HT1080 (cell line): ENCODE measurements around the gene ZBTB7A. TPM values are rescaled to one million over a fixed set of nuclear protein-coding genes. Genes with fewer than 3 reads are reported as not detected.

ENCODE experiments used
- DNase-seq: peaks from one replicate; pipeline ENCODE4 v3.0.0-alpha.2; 2015; ENCODE audit warnings: low read depth
- total RNA-seq: library from RNA; depleted of rRNA; stranded (reverse); fragments of >200 nt; shearing (Covaris generic); gene quantifications from 2 replicates; pipeline ENCODE4 v1.2.3, GENCODE V29; 2014

Gene ZBTB7A
- total RNA-seq, 1 experiment from 2014 or later, result 17.2 TPM

DNA sequence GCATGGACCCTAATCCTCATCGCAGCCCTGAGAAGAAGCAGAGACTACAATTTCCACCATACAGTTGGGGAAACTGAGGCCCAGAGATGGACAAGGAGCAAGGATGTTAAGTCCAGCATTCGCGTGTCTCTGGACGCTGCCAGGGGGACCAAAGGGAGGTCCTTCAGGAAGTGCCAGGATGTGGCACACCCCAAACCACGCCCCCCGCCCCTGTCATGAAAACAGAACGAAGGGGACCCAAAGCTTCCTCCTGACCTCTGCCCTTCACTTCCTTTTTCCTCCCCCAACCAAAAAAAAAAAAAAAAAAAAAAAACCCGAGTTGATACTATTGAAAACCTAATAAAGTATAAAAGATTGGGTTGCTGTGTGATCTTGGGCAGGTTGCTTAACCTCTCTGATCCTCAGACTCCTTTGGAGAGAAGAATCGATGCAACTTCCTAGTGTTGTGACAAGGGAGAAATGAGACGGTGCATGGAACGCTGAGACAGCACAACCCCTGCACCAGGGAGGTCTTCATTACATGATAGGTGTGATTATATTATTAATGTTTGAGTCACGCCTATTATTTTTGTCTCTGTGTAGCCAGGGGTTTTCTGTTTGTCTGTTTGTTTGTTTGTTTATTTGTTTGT is 2.7 kb upstream of the ZBTB7A start:
- DNase-seq, result no peak

DNA sequence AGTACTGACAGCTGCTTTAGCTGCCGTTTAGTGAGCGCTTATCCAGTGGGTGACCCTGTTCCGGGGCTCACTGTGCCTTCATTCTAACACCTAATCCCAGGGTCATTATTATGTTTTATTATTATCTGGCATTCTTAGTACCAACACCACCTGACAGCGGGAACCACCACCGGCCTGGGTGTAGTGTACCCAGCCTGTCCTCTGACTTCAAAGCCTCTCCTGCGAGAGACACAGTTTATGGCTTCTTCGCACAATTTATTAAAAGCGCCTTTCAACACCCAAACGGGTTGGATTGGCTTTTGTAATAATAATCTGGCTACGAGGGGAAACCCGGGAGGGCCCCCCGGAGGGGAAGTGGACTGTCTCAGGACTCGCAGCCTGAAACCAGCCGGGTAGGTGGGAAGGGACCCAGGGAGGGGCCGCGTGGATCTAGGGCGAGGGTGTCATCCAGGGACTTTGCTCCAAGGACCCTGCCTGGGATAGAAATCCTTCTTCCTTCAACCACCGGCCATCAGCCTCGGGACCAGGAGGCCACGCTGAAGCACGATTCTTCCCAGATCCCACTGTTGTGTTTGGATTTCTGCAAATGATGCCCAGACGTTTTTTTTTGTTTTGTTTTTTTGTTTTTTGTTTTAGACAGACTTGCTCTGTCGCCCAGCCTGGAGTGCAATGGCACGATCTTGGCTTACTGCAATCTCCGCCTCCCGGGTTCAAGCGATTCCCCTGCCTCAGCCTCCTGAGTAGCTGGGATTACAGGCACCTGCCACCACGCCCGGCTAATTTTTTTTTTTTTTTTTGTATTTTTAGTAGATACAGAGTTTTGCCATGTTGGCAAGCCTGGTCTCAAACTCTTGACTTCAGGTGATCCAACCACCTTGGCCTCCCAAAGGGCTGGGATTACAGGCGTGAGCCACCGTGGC is 1.6 kb upstream of the ZBTB7A start:
- no peak for DNase-seq

DNA sequence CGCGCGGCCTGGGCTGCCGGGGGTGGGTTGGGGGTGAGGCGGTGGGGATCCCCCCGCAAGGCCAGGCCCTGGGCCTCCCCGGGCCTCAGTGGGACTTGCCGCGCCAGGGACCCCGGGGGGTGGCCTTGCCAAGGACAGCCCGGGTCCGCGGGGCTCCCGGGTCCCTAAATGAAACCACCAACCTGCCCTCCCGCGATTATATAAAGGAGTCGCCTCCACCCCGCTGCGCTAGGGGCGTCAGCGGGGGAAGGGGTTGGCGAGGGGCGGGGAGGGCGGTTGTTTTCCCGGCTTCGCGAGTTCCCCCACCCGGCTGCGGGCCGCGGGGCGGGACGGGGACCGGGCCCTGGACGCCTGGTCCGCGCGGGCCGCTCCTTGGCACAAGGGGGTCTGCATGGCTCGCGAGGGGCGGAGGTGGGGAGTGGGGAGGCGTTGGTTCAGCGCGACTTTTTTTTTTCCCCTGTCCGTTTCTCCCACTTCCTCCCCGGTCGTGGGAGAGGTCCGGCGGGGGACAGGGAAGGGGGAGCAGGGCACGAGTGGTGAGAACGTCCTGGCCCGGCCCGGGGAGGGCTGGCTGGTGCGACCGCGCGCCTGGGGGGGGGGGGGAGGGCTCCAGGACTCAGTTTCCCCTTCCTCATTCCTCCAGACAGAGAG is 822 bp upstream of the ZBTB7A start:
- no peak for DNase-seq

DNA sequence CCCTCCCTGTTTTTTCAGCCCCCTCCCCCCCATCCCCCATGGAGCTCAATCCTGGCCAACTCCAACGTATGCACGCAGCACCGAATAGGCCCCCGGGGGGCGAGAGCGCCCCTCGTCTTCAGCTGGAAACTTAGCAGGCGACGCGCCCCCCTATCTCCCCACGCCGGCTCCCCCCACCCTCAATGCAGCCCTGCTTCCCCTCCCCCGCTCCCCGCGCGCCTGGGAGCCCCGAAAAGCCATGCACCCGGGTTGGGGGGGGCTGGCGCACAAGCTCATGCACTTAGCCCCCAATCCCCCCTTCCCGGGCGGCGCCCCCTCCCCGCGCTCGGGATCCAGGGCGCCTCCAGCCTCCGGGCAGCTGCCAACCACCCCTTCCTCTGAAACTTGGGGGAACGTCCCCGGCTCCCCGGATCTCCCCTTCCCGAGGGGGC is 508 bp downstream of the ZBTB7A start:
- DNase-seq, result no peak

DNA sequence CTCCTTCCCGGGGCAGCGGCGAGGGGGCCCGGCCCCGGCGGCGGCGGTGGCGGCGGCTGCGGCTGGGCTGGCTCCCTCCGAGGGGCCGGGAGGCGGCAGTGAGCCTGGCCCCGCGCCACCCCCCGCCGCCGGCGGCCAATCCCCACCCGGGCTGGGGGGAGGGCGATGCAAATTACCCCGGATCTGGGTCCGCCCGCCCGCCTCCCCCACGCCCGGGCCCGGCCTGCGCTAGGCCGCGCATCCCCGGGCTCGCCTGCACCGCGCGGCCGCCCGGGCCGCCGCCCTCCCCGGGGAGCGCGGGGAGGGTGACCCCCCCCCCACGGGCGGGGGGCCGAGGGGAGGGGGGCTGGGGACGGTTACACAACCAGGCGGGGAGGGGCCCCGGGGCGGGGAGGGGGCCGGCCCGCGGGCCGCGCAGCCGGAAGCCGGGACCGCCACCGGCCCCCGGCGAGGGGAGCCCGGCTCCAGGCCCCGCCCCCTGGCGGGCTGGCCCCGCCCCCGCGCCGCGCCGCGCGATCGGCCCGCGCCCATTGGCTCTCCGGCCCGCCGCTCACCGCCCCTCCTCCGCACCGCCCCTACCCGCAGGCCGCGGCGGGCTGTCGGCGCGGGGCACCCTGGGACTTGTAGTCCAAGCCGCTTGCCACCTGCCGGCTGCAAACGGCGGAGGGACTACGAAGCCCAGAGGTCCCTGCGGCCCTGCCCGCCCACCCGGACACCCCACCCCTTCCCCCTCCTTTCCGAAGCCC is 1.1 kb downstream of the ZBTB7A start:
- DNase-seq, result peak; percentile 81

DNA sequence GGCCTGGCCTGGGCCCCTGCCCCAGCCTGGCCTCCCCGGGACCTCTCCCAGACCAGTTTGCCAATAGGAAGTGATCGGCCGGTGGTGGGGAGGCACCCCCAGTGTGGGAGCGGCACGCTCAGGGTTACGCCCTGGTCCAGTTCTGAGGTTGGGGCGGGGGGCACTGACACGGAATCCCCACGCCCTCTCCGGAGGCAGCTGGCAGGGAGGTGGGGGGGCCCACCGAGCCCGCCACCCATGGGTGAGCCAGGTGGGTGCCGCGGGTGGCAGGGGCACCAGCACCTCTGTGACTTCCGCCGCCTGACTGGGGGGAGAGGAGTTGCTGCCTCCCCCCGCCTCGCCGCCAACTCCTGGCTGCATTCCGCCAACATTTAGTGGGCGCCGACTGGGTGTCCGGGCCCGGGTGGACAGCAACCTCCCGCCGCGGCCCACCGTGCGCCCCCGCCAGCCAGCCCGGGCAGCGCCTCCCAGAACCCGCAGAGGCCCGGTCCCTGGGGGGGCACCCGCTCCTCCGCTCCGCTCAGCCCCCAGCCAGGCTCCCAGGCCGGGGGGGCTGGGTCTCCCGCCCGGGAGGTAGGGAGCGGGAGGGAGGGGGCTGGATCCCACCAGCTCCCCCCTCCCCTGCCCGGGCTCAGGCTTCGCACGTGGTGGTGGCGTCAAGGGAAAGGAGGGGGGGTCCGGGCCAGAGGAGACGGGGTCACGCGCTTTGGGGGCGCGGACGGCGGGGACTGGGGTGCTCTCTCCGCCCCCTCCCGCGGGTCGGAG is 2.0 kb downstream of the ZBTB7A start:
- no peak for DNase-seq

DNA sequence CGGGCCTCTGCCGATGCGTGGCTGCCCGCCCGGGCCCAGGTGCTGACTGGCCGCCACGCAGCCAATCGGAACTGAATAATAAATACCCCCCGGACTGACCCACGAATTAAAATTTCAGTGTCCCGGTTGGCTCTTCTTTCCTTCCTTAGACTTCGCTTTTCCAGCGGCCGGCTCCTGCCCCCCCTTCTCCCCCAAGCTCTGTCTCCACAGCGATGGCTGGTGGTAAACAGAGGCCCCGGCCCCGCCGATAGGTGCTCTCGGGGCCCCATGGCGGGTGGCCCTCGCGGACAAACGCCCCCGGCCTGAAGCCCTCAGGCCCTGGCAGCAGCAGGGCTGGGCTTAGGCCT is 2.6 kb downstream of the ZBTB7A start:
- DNase-seq, result no peak

DNA sequence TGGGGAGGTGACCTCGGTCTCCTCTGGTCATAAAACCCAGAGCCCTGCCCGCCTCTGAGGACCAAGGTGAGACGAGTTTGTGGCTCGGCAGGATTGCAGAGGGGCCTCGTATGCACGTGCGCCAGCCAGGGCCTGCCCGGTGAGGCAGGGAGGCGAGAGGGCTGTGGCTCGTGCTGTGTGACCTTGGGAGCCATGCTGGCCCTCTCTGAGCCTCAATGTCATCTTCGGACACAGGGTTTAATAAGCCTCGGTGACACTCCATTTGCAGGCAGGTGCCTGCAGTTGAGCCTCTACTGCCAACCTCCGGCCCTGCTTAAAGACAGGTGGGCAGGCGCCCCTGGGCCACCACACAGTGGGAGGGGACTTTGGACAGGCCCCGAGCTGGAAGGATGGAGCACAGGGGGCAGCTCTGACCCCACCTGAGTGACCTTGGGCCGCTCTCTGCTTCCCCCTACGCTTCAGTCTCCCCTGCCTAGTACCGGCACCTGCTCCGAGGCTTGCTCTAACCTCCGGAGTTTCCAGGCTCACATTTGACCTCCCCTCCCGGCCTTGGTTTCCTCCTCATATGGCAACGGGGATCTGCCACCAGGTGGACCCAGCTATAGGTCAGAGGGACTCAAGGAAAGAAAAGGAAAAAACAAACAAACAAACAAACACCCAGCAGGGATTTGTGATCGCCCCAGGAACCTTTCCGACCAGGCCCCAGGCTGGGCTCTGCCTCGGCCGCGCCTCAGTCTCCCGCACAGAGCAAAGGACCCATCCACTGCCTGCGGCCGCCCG is 3.1 kb downstream of the ZBTB7A start:
- no peak for DNase-seq

DNA sequence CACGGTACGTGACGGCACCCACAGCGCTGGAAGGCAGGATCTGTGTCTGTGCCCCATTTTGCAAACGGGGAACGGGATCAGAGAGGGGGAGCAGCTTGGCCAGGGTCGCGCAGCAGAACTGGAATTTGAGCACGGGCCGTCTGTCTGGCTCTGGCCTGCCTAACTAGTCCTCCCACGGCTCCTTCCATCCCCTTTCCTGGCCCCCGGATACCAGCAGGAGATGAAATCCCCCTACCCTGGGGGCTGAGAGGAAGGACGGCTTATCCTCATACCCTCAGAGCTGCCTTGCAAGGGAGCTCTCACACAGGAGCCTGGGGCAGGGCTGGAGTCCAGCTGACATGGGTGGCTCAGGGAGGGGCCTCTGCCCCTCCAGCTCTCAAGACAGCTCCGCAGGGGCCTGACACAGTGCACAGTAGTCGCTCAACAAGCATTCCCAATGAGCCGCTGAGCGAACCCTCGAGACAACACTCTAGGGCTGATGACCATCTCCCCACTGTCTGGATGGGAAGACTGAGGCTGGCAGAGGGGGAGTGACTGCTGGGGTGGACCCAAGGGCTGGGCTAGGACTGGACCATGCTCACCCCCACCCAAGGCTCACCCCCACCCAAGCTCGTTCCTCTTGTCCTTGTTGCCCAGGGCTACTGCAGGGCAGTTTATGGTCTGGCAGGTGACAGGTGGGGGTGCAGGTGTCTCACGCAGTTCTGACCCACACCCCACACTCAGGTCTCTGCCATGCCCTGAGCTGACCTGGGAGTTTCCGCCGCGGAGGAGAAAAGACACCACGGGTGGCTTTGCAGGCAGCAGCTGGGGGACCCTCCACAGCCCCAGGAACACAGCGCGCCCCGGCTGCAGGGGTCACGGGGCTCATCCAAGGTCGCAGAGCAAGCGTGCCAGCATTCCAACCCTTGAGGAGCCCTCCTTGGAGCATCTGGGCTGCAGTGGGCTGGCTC is 4.0 kb downstream of the ZBTB7A start:
- DNase-seq, result no peak

DNA sequence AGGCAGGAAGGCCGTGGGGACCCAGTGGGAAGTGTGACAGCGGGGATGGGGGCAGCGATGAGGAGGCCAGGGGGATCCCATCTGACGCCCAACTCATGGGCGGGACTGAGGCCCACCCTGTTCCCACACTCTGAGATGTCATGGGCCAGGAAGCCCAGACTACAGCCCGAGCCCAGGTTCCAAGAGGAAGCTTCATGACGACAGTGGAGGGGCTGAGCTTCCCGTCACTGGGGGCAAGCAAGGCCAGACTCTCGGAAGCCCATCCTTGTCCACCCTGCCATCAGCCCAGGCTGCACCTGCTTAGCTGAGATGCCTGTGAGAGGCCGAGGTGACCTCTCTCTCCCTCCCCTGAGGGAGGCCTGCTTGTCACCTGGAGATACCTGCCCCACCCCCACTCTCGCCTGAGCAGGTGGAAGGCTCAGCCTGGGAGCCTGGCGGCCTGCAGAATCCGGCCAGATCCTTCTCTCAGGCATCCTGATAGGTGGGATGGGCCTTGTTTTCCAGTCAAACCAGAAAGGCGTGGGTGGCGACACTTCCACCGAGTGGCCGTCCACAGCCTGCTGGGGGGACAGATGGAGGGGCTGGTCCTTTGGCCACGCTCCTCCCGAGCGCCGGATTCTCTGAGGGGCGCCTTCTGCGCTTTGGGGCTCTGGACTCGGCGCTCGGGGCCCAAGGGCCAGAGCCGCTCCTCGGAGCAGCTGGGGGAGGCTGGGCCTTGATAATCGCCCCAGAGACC is 4.8 kb downstream of the ZBTB7A start:
- no peak for DNase-seq

DNA sequence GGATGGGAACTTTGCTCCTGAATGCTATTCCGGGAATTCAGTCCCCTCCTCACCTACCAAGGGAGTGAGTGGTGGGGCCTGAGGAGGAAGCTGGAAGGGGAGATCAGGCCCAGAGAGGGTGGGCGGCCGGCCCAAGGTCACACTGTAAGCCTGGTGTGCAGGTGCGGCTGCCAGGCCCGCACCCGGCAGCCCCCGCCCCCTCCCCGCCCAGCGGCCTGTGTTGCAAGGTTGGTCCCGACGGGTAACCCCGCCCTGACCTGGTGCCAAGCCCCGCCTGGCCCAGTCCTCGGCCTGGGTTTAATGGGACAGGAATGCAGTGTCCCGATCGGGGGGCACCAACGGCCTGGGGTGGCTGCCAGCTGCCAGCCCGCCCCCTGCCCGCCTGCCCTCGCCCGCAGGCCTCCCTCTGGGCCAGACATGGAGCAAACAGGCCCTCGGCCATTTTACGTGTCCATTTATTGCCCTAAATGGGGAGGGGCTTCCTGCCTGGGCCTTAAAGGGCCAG is 5.5 kb downstream of the ZBTB7A start:
- no peak for DNase-seq

DNA sequence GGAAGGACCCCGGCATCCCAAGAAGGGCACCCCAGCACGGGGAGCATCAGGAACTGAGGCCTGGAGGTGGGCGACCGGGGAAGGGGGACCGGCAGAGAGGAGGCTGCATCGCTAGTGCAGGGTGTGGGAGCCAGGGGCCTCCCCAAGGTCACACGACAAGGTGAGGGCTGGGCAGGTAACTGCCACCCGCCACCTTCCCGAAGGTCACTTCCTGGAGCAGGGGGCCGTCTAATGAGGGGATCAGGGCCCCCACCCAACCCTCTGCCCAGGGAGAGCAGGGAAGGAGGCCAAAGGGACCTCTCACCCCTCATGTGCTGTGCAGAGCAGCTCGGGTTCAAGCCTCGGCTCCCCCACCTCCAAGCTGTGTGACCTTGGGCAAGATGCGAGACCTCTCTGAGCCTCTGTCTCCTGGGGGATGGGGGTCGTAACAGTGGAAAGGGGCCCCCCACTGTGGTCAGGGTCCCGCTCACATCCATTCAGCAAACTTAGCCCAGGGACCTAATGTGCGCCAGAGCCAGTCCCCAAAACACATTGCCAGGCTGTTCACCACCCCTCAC is 6.0 kb downstream of the ZBTB7A start:
- no peak for DNase-seq

DNA sequence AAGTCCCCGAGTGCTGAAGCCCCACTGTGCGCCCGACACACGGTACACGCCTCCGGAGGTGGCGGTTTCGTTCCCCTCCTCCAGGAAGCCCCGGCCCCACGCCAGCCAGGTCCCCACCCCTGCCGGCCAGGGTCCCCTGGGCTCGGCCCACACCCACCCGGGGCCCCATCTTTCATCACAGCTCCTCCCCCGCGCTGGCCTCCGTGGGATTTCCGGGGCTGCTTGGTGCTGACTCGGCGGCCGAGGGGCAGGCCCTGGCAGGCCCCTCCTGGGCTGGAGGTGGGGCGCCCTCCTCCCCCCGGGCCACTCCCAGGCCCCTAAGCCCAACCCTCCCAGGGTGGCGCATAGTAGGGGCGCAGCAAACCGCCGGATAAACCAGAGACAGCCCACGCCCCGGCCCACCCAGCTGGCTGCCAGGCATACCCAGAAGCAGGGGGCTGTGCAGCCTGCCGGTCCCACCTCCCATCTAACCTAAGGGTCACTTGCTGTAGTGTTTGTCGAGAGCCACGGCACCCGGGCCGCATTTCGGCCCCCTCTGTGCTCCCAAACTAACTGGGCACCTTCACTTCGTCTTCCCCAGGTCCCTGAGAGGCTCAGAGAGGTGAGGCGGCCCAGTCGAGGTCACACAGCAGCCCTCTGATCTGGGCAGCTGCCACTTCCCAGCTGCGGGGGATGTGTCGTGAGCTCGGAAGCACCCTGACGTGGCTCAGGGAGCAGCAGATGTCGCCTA is 6.6 kb downstream of the ZBTB7A start:
- DNase-seq, result no peak

DNA sequence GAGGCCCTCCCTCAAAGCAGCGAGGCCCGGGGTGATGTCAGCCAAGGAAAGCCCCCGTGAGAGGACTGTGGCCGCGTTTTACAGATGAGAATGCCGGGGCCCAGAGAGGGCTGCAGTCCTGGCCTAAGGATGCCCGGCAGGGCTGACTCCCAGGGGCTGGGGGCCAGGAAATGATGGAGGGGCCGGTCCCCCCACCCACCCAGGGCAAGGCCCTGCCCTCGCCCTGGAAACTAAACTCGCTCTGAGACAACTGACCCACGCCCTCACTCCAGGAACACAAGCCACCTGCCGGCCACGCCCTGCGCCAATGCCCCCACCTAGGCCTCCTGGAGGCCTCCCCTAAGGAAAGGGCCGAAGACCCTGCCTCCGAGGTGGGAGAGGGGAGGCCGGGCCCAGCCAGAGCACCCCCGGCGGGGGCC is 7.2 kb downstream of the ZBTB7A start:
- no peak for DNase-seq

DNA sequence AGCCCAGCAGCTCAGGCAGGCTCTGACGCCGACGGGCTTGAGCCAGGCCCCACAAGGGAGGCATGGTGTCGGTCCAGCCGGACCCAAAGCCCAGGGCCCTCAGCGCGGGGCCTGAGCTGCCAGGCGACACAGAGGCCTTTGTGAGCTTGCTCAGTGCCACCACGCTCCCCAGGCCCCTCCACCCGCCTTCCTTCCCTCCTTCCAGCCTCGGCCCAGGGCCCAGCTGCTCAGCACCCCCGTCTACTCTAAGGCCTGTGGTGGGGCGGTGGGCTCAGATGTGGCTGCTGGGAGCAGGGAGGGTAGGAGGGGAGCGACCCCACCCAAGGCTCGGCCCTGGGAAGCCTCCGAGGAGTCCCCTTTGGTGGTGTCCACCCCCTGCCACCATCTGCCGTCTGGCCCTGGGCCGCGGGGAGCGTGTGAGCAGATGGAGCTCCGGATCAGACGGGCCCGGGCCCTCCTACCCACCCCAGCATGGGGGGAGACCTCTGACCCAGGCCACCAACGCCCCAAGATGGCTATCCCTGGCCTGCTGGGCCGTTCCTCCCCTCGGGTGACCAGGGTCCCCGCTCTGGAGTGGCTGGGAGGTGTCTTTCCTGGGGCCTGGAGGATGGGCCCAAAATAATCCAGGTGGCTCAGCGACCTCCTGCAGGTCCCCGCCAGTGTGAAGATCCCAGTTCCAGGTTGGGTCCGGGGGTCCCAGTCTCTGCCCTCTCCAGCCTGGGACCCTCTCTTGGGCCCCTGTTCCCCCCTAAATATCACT is 7.8 kb downstream of the ZBTB7A start:
- no peak for DNase-seq
